ENCODE results near the gene ARMC9.

Gene ARMC9

DNA sequence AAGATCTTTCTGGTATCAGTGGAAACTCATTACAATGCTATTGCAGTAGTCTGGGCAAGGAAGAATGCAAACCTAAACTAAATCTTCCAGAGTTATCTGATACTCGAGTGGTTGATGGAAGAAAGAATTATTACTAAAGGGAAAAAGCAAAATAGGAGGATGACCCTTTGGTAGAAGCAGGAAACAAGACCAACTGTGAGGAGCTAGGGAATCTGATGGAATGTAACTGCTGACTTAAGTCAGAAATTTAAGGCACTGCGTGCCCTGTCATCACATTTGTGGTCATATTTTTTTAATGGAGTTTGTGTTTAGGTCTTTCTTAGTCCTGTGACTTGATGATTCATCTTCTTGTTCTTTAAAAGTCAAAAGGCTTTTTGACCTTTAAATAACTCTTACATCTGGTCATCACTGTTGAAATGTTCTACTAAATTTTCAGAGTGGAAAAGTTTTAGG is 36.5 kb upstream of the ARMC9 start:
- in situ Hi-C loops (cut with MboI; ENCODE audit: low pct_unique_long_range_greater_than_20kb, low sequenced_read_pairs, unreplicated experiment) = no loop called here
- TF ChIP-seq CTCF (IDR thresholded peaks at IDR 0.05; ENCODE audit: extremely low read depth, insufficient read depth, missing control alignments) = no peak
- DNase-seq (ENCODE audit: low spot score) = no peak

DNA sequence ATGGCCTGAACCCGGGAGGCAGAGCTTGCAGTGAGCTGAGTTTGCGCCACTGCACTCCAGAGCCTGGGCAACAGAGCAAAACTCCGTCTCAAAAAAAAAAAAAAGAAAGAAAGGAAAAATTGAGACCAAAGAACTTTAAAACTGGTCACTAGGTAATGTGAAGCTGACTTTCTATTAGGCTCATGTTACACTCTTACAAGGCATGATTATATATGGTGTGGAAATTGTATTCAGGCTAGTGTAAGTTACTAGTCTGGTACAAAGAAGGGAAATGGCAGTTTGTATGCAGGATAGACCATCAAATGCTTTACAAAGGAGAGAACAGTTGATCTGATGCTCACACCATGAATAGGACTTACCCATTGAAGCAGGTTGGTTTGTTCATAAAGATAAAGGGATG is 35.4 kb upstream of the ARMC9 start:
- no peak for DNase-seq (ENCODE audit: low spot score)
- no peak for TF ChIP-seq CTCF (IDR thresholded peaks at IDR 0.05; ENCODE audit: extremely low read depth, insufficient read depth, missing control alignments)
- in situ Hi-C loops (cut with MboI; ENCODE audit: low pct_unique_long_range_greater_than_20kb, low sequenced_read_pairs, unreplicated experiment) = no loop called here

GRCh38 chr2:231163414-231164095 is 34.9 kb upstream of the ARMC9 start:
- in situ Hi-C loops (cut with MboI; ENCODE audit: low pct_unique_long_range_greater_than_20kb, low sequenced_read_pairs, unreplicated experiment) = no loop called here
- TF ChIP-seq CTCF (IDR thresholded peaks at IDR 0.05; ENCODE audit: extremely low read depth, insufficient read depth, missing control alignments) = no peak
- DNase-seq (ENCODE audit: low spot score) = no peak

DNA sequence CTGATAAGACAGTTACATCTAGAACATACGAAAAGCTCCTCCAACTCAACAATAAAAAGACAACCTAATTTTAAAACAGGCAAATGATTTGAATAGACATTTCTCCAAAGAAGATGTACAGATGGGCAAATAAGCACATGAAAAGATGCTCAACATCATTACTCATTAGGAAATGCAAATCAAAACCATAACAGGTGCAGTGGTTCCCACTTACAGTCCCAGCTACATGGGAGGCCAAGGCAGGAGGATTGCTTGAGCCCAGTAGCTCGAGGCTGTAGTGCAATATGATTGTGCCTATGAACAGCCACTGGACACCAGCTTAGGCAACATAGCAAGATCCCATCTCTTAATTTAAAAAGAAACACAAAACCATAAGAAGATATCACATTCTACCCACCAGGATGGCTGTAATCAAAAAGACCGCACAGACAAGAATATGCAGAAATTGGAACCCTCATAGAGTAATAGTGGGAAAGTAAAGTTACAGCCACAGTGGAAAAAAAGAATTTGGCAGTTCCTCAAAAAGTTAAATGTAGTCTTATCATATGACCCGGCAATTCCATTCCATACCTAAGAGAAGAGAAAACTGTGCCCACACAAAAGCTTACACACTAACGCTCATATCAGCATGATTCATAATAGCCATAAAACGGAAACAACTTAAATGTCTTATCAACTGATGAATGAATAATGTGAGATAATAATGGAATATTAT is 30.5 kb upstream of the ARMC9 start:
- in situ Hi-C loops (cut with MboI; ENCODE audit: low pct_unique_long_range_greater_than_20kb, low sequenced_read_pairs, unreplicated experiment) = no loop called here

GRCh38 chr2:231168460-231169139 is 29.8 kb upstream of the ARMC9 start:
- in situ Hi-C loops (cut with MboI; ENCODE audit: low pct_unique_long_range_greater_than_20kb, low sequenced_read_pairs, unreplicated experiment) = no loop called here
- TF ChIP-seq CTCF (IDR thresholded peaks at IDR 0.05; ENCODE audit: extremely low read depth, insufficient read depth, missing control alignments) = no peak
- DNase-seq (ENCODE audit: low spot score) = no peak

More for the DNA sequence above, 30.5 kb upstream of the ARMC9 start:
- TF ChIP-seq CTCF (IDR thresholded peaks at IDR 0.05; ENCODE audit: extremely low read depth, insufficient read depth, missing control alignments) = no peak
- DNase-seq (ENCODE audit: low spot score) = no peak

DNA sequence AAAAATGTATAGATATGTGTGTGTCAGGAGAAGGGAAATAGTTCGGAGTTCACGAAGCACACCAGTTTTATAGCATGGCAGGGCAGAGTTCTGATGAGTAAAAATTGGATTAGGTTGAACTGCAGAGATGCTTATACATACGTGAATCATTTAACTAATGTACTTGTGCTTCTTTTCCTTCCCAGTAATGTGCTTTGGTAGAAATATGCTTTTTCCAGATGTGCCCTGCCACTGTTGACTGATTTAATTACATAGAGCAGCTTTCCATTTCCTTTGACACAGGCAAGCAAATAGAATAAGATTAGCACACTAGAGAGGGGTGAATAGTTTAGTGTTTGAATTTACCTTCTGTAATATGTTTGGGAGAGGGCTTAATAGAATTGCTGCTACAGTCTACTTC is 28.9 kb upstream of the ARMC9 start:
- TF ChIP-seq CTCF (IDR thresholded peaks at IDR 0.05; ENCODE audit: extremely low read depth, insufficient read depth, missing control alignments) = no peak
- no peak for DNase-seq (ENCODE audit: low spot score)

More for the DNA sequence above, 28.9 kb upstream of the ARMC9 start:
- in situ Hi-C loops (cut with MboI; ENCODE audit: low pct_unique_long_range_greater_than_20kb, low sequenced_read_pairs, unreplicated experiment) = no loop called here
